Left lung (tissue), 10 donors: ENCODE measurements around the gene SMAD5. TPM values are rescaled to one million over a fixed set of nuclear protein-coding genes. Genes with fewer than 3 reads are reported as not detected.

Experiments
- ATAC-seq: fragments of 200-7000 bp; cut with Tn5 transposase; one replicate; pipeline ENCODE4 v1.9.1; 2020; ENCODE audit warnings: moderate library complexity
- DNase-seq, 4 donors: peaks; one replicate each; pipeline ENCODE4 v3.0.0-alpha.2; 2013 to 2020
- H3K27ac ChIP-seq, 2 donors: fragments of 200-600 bp; sonication (generic) in 1 of 2; one replicate each; pipeline versions ENCODE4 v1.5.0 to v1.8.0; 2020 to 2021
- H3K27me3 ChIP-seq, 2 donors: fragments of 200-600 bp; sonication (generic) in 1 of 2; one replicate each; pipeline versions ENCODE4 v1.5.0 to v1.8.0; 2020 to 2021
- H3K36me3 ChIP-seq, 2 donors: fragments of 200-600 bp; sonication (generic) in 1 of 2; one replicate each; pipeline versions ENCODE4 v1.5.0 to v1.8.0; 2020 to 2021
- H3K4me1 ChIP-seq, 2 donors: fragments of 200-600 bp; one replicate each; pipeline ENCODE4 v1.8.0; 2021
- H3K4me3 ChIP-seq, 2 donors: fragments of 200-600 bp; sonication (generic) in 1 of 2; one replicate each; pipeline versions ENCODE4 v1.5.0 to v1.8.0; 2020 to 2021; ENCODE audit warnings: mild to moderate bottlenecking in 1 of 2
- H3K9me3 ChIP-seq, 2 donors: fragments of 200-600 bp; sonication (generic) in 1 of 2; one replicate each; pipeline versions ENCODE4 v1.5.0 to v1.8.0; 2020 to 2021
- intact Hi-C, 2 donors: fragments of 100-400 bp; cut with DNase I; formaldehyde crosslinking; loops; one replicate each; pipeline versions ENCODE4 v1.11.2 to v1.14.2; 2022
- polyA plus RNA-seq, 6 donors: library from polyadenylated mRNA; unstranded; fragments of 120-200 nt; gene quantifications; one replicate each; pipeline ENCODE4 v1.2.1, GENCODE V29; 2013; ENCODE audit not compliant: insufficient read length in 6 of 6
- total RNA-seq, 2 donors: library from RNA; stranded (reverse); fragmentation: NEBNext Ultra II Directional; extraction: Animal tissue kit (Norgen Biotek cat#: 25700); gene quantifications; one replicate each; pipeline ENCODE4 v1.2.1, GENCODE V29; 2021
- TF ChIP-seq, protein P1 (sequence below), 2 donors: fragments of 200-600 bp; sonication (generic) in 1 of 2; IDR thresholded peaks; one replicate each; pipeline versions ENCODE4 v1.5.0 to v1.8.0; 2021; ENCODE audit warnings: antibody characterized with exemption in 2 of 2
- donor health status: DM: no; HTN: yes; CAD: no.
- donor health status: DM: no; HTN: no; CAD: no.

The SMAD5 gene
- total and polyA plus RNA-seq, 8 donors: 54.7 to 83.5 (median 73.6) TPM

DNA sequence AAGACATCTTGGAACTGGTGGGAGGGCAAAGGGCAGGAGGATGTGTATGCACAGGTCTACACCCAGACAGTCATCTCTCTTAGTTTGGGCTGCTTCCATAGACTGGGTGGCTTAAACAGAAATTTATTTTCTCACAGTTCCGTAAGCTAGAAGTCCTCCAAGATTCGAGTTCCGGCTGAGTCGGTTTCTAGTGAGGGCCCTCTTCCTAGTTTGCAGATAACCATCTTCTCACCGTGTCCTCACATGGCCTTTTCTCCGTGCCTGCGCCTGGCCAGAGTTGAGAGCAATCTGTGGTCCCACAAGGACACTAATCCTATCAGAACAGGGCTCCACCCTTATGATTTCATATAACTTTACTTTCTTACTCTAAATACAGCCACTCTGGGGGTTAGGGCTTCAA is 56.2 kb downstream of the SMAD5 start:
- DNase-seq: no peak
- Histone ChIP-seq H3K4me1 (peaks cover 9 to 22% of the 10 kb centered on the region in 2 donors), H3K4me3 (no peak overlapping the region), H3K27me3 (peaks cover 29 to 42% of the 10 kb centered on the region in 2 donors), H3K27ac (no peak overlapping the region), H3K9me3 (no peaks in the 10 kb centered on the region), H3K36me3 (peaks cover 0 to 19% of the 10 kb centered on the region in 2 donors)
- intact Hi-C loops: no loop called here
- TF ChIP-seq, protein P1, sequence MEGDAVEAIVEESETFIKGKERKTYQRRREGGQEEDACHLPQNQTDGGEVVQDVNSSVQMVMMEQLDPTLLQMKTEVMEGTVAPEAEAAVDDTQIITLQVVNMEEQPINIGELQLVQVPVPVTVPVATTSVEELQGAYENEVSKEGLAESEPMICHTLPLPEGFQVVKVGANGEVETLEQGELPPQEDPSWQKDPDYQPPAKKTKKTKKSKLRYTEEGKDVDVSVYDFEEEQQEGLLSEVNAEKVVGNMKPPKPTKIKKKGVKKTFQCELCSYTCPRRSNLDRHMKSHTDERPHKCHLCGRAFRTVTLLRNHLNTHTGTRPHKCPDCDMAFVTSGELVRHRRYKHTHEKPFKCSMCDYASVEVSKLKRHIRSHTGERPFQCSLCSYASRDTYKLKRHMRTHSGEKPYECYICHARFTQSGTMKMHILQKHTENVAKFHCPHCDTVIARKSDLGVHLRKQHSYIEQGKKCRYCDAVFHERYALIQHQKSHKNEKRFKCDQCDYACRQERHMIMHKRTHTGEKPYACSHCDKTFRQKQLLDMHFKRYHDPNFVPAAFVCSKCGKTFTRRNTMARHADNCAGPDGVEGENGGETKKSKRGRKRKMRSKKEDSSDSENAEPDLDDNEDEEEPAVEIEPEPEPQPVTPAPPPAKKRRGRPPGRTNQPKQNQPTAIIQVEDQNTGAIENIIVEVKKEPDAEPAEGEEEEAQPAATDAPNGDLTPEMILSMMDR (IDR thresholded peaks at IDR 0.05): no peak
- no peak for ATAC-seq

DNA sequence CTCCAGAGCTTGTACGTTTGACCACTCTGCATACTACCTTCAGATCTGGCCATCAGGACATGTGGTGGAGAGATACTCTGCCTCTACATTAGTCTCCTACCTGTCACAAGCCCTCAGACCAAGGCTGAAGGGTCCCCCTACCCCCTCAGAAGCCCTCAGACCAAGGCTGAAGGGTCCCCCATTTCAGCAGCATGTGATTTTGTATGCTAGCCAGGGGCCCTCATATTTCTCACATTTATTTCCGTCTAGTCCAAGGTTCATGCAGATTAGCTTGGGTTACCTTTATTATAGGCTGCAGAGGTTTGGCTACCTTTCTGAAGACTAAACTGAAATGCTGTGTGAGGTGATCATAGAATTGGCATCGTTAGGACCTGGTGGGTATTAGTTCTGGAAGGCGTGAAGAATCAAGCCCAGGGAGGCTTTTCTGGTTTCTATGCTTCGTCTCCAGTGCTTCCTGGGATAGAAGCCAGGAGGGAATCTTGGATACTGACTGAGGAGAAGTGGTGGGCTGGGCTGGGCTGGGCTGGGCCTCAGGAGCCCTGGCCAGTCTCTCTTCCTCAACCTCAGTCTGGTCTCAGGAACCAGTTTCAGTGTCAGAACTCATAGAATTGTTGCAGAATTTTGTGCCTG is 57.6 kb downstream of the SMAD5 start:
- TF ChIP-seq, protein P1 (IDR thresholded peaks at IDR 0.05): no peak
- intact Hi-C loops: no loop called here
- Histone ChIP-seq H3K4me1 (peaks cover 9 to 22% of the 10 kb centered on the region in 2 donors), H3K27ac (no peak overlapping the region), H3K27me3 (peaks cover 30 to 56% of the 10 kb centered on the region in 2 donors), H3K36me3 (peaks cover 0 to 19% of the 10 kb centered on the region in 2 donors), H3K9me3 (no peaks in the 10 kb centered on the region), H3K4me3 (no peak overlapping the region)
- DNase-seq (no peak), ATAC-seq (no peak)

DNA sequence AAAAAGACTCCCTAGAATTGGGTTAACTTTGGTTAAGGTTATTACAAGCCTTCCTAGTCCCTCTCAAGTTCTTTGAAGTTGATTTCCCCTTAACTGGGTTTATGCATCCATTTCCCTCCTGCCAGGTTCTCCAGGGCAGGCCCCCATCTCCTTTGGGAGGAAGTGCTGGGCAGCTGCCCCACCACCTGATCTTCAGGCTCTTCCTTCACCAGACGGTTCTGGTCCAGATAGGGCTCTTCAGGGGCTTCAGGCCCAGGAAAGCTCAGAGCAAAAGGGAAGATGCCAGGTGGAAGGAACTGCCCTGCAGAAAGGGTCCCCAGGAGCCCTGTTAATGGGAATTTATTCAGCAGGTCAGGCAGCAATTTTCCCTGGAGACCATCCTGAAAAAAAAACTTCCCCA is 58.3 kb downstream of the SMAD5 start:
- peaks cover 30 to 63% of the 10 kb centered on the region in 2 donors for H3K27me3 ChIP-seq
- H3K4me3 ChIP-seq: no peak overlapping the region
- no peaks in the 10 kb centered on the region for H3K9me3 ChIP-seq
- peaks cover 9 to 22% of the 10 kb centered on the region in 2 donors for H3K4me1 ChIP-seq
- H3K27ac ChIP-seq: no peak overlapping the region
- intact Hi-C loops: no loop called here
- DNase-seq (no peak), ATAC-seq (no peak)
- TF ChIP-seq, protein P1 (IDR thresholded peaks at IDR 0.05): no peak
- peaks cover 0 to 19% of the 10 kb centered on the region in 2 donors for H3K36me3 ChIP-seq

DNA sequence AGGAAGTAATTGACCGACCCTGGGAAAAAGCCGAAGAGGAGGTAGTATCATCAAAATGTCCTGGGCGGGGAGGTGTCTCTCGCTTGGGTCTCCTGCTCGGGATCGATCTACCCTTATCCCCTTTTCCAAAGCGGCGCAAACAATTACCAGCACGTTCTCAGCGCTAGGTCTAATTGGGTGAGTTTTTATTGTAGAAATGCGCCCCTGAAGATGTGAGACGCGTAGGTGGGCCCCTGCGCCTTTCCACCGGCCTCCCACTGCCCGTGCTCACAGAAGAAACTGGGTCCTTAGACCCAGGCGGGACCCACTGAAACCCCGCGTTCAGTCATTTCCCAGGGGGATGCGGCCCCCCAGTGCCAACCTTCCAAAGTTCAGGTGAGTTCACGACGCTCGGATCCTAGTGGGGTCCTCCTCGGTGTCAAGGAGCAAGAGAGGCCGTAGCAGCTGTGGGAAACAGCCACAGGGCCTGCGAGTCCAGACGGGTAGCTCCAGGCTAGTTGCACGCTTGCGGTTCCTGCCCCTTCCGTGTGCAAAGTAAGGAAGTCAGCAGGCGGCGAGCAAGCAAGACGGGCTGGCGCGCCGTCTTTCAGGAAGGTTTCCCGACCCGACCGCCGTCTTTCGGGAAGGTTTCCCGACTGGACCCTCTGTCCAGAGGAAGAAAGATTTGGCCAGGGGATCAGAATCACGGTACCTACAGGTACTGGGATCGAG is 58.8 kb downstream of the SMAD5 start:
- intact Hi-C loops: no loop called here
- H3K27me3 ChIP-seq: peaks cover 30 to 68% of the 10 kb centered on the region in 2 donors

More for the DNA sequence above, 58.8 kb downstream of the SMAD5 start:
- Histone ChIP-seq H3K4me1 (peaks cover 9 to 22% of the 10 kb centered on the region in 2 donors), H3K36me3 (peaks cover 0 to 13% of the 10 kb centered on the region in 2 donors), H3K27ac (no peak overlapping the region), H3K9me3 (no peaks in the 10 kb centered on the region), H3K4me3 (peak overlapping the region in 1 of 2 donors; percentile 9)
- TF ChIP-seq, protein P1 (IDR thresholded peaks at IDR 0.05): no peak
- ATAC-seq: peak; percentile 34
- peak in 1 of 4 donors; percentile 14 for DNase-seq
